Activated CD4-positive, alpha-beta T cell treated with anti-CD3 and anti-CD28 coated beads, Interleukin-2, amount 50 U/mL, for 24 hours (primary cell): Measurements from ENCODE around the gene SH2D3A.
"Not testable (repeated sequence)": the region's sequence is repeated elsewhere in the genome, so short reads cannot be mapped to it uniquely, and the experiment has no call there.

Source experiments
- DNase-seq, 2 donors: peaks; one replicate each; pipeline ENCODE4 v3.0.0-alpha.2; 2020; ENCODE audit warnings: low read depth in 1 of 2, low spot score in 1 of 2

The SH2D3A gene

DNA sequence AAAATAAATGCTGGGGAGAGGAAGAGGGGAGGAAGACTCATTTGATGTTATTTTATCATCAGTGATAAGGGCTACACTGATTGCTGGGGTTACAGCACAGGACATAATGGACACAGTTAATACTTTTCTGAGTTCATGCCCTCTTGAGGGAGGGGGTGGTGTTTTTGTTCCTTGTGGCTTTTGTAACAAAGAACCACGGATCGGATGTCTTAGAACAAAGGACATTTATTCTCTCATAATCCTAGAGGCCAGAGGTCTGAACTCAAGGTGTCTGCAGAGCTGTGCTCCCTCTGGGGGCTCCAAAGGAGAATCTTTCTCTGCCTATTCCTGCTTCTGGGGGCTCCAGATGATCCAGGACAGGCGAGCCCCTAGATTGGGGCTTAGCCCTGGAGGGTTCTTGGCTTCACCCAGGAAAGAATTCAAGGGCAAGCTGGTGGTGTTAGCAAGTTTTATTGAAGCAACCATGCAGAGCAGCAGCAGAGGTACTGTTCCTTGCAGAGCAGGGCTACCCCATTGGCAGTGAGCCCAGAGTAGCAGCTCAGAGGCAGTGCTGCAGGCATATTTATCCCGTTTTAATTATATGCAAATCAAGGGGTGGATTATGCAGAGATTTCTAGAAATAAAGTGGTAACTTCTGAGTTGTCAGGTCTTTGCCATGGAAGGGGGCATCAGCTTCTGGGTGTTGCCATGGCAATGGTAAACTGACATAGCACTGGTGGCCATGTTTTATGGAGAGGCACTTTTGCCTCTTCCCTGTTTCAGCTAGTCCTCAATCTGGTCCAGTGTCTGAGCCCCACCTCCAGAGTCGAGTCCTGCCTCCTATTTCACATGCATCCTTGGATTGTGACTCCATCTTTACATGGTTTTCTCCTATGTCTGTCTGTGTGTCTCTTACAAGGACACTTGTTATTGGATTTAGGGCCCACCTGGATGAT lies 23.2 kb upstream of the SH2D3A start:
- no peak for DNase-seq

DNA sequence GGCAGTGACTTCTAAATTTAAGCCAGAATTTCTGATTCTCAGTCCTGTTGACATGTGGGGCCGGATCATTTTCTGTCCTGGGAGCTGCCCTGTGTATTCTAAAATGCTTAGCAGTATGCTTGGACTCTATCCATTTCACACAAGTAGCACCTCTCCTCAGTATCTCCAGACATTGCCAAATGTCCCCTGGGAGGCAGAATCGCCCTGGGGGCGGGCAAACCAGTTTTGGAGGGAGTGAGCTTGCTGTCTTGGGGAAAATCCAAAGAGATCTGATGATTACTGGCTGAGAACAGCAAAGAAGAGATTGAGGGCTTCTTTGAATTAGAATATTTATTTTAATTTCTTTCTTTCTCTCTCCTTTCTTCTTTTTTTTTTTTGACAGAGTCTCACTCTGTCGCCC lies 21.7 kb upstream of the SH2D3A start:
- no peak for DNase-seq

DNA sequence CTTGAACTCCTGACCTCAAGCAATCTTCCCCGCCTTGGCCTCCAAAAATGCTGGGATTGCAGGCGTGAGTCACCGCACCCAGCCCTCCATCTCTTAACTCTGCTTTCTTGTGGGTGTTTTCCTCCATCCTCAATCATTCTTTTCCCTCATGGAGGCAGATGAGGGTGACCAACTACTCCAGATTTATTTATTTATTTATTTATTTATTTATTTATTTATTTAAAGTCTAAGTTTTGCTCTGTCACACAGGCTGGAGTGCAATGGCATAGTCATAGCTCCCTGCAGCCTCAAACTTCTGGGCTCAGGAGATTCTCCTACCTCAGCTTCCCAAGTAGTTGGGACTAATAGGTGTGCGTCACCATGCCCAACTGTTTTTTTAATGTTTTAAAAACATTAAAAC lies 20.2 kb upstream of the SH2D3A start:
- DNase-seq: no peak

DNA sequence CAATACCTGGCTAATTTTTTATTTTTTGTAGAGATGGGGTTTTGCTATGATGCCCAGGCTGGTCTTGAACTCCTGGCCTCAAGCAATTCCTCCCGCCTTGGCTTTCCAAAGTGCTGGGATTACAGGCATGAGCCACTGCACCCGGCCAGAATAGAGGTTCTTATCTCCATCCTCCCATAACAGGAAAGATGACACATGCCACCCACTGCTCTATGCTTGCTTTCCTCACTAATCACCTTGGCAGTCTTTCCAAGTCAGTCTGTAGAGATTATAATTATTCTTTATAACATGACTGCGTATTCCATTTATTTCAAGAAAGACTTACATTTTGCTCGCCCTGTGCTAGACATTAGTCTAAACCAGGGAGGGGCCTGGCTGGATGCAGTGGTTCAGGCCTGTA lies 12.0 kb upstream of the SH2D3A start:
- DNase-seq: no peak

DNA sequence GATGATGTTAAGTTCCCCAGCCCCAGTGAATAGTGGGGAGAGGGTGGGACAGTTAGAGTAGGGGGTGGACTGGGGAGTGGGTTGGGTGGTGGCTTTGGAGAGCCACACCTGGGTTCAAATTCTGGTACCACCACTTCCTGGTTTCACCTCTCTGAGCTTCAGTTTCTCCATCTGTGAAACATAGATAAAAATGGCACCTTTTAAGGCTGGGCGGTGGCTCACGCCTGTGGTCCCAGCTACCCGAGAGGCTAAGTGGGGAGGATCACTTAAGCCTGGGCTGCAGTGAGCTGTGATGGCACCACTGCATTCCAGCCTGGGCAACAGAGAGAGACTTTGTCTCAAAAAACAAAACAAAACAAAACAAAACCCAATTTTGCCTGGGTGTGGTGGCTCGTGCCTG lies 11.2 kb upstream of the SH2D3A start:
- DNase-seq: no peak

DNA sequence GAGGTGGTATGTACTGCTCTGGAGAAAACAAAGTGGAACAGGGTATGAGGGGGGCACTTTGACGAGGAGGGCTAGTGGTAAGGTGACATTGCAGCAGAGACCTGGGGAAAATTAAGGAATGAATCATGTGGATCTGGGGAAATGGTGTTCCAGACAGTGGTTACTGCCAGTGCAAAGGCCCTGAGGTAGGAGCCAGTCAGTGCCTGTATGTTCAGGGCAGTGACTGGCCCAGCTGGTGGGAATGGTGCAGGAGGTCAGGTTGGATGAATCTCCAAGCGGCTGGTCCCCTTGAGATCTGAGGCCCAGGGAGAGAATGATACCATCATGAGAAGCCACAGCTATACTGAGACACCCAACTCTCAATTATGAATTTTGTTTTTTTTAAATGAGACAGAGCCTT lies 10.2 kb upstream of the SH2D3A start:
- DNase-seq: no peak

DNA sequence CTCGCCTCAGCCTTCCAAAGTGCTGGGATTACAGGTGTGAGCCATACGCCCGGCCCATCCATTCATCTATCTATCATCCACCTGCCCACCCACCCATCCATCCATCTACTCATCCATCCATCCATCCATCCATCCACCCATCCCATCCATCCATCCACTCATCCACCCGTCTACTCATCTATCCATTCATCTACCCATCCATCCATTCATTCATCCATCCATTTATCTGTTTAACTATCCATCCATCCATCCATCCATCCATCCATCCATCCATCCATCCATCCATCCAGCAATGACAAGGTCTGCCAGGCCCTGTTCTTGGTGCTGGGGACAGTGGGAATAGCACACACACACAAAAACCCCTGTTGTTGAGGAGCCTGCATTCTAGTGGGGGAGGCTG lies 9.8 kb upstream of the SH2D3A start:
- no peak for DNase-seq

DNA sequence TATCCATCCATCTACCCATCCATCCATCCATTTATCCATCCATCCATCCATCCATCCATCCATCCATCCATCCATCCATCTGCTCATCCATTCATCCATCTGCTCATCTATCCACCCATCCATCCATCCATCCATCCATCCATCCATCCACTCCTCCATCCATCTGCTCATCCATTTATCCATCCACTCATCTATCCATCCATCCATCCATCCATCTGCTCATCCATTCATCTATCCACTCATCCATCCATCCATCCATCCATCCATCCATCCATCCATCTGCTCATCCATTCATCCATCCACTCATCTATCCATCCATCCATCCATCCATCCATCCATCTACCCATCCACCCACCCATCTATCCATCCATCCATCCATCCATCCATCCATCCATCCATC lies 8.8 kb upstream of the SH2D3A start:
- DNase-seq: not testable (repeated sequence)

DNA sequence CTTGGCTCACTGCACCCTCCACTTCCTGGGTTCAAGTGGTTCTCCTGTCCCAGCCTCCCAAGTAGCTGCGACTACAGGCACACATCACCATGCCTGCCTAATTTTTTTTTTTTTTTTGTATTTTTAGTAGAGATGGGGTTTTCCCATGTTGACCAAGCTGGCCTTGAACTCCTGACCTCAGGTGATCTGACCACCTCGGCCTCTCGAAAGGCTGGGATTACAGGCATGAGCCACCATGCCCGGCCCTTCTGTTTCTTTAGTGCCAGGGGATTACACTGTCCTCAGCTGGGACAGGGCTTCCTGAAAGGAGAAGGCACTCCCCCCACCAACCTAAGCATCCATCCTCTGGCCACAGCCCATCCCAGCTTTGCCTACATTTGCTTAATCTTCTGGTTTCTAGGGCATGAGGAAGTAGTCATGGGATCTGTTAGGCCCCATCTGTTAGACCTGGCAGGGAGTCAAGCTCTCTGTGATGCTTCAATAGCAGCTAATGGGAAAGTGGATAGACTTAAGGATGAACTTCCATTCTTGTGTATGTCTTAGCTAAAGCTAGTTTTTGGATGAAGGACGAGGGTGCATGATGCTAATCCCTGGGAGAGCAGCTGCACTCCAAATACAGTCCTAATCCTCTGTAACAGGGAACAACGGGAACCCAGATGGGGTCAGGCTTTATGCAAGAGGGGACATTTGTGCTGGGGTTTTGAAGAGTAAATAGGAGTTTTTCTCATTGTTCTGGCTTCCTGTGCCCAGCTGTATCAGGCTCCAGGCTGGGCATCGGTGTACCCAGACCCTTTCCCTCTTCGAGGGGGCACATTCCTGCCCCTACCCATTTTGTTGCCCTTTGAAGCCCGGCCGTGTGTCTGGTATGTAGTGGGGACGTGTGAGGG lies 7.8 kb upstream of the SH2D3A start:
- DNase-seq: no peak

DNA sequence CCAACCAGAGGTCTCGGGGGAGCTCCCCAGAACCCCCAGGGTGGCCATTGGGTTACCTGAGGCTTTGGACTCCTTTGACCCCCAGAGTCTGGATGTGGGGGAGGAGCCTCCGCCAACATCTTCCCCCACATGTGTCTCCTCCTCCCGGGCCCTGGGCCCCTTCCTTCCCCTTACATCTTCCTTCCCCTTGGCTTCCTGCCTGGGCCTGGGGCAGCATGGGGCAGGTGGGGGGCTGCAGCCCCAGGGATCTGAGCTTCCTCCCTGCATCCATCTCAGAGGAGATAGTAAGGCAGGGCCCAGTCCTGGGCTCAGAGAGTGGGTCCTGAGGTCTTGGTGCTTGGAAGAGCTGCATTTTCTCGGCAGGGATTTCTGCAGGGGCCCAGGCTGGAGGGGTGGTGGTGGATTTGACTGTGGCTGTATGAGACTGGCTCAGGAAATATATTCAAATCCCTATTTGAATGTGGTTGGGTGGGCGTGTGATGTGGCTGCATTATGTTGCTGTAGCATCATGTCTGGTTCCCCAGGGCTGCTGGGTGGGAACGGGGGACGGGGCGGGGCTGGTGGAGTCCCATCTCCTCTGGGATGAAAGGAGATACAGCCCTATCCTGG lies 6.2 kb upstream of the SH2D3A start:
- peak; percentile 29 to 50 for DNase-seq

DNA sequence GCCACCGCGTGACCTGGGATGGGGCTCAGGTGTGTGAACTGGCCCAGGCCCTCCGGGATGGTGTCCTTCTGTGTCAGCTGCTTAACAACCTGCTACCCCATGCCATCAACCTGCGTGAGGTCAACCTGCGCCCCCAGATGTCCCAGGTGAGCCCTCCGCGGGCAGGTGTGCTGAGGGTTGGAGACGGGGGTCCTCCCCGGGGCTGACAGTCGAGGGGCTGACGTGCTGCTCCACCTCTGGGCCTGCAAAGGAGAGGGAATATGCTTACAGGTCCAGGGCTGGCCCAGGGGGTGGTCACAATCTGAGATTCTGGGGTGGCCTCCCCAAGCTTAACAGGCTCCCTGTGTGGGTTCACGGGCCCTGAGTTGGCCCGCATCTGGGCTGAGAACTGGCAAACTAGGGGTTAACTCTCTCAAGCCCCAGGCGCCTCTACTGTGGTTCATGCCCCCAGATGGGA lies 5.7 kb upstream of the SH2D3A start:
- no peak for DNase-seq

DNA sequence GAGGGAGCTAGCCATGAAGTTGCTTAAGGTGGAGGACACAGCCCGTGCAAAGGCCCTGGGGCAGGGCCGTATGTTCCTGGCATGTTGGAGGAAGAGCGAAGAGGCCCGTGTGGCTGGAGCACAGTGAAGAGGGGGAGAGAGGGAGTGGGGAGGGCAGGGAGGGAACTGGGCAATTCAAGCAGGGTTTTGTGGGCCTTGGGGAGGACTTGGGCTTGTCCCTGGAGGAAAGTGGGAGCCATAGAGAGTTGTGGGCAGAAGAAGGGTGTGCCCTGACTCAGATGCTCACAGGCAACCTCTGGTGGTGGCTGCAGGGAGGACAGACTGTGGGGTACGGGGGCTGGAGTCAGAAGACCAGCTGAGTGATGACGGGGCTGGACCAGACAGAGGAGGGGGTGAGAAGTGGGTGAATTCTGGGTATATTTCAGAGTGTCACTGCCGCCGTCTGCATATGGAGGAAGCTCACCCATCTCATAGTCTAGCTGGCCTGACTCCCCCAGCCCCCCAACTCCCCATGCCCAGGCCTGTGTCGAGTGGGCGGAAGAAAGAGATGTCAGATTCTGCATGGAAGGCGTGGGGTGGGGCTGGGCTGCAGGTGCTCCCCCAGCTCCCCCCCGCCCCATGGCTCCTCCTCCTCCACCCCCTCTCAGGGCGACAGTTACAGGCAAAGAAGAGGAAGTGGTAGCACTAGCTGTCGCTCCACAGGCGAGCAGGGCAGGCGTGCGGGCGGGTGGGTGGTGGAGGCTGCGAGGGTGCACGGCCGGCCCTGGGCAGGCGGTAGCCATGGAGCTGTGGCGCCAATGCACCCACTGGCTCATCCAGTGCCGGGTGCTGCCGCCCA lies 5.0 kb upstream of the SH2D3A start, which contains the start of gene VAV1:
Gene VAV1, plus strand, starts transcription at position 681 of the 838 bp plus-strand sequence. Its CDS starts 100 bp downstream, at position 781.
- DNase-seq: peak; percentile 46 to 70

DNA sequence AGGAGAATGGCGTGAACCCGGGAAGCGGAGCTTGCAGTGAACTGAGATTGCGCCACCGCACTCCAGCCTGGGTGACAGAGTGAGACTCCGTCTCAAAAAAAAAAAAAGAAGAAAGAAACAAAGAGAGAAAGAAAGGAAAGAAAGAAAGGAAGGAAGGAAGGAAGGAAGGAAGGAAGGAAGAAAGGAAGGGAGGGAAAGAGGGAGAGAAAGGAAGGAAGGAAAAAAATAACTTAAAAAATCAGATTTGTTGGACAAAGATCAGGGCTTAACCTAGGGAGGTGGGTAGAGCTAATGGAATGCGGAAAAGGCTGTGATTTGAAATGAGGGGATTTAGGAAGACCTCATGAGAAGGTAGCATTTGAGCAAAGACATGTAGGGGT lies 4.4 kb upstream of the SH2D3A start:
- not testable (repeated sequence) for DNase-seq

DNA sequence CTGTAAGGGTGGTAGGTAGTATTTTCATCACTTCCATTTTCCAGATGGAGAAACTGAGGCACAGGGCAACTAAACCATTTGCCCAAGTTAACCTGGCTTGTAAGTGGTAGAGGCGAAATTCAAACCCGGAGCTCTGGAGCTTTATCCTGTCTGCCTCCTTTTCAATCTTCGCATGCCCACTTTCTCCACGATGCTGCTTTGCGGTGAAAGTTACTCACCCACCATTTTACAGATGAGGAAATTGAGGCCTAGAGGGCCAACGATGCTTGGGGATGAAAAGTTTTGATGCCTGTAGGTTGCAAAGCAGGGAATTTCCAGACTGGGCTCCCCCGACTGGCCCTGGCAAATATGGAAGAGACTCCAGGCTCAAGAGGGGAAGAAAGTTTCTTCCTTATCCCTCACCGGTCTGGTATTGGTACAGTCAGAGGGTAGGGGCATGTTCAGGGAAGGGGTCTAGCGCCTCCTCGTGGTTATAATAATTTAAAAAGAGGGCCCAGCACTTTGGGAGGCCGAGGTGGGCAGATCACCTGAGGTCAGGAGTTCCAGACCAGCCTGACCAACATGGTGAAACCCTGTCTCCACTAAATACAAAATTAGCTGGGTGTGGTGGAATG lies 1.9 kb upstream of the SH2D3A start:
- no peak for DNase-seq

DNA sequence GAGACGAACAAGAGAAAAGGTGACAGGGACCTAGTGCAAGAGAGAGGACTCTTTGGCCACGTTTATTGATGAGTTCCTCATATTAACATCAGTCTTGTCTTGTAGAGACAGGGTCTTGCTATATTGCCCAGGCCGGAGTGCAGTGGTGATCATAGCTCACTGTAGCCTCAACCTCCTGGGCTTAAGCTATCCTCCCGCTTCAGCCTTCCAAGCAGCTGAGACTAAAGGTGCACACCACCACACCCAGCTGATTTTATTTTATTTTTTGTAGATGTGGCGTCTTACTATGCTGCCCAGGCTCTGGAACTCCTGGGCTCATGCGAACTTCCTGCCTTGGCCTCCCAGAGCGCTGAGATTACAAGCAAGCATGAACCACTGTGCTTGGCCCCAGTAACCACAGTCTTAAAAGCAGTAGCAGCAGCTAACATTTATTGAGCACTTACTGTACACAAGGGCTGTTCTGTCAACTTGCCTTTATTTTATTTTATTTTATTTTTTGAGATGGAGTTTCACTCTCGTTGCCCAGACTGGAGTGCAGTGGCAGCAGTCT lies 1.1 kb upstream of the SH2D3A start:
- no peak for DNase-seq

DNA sequence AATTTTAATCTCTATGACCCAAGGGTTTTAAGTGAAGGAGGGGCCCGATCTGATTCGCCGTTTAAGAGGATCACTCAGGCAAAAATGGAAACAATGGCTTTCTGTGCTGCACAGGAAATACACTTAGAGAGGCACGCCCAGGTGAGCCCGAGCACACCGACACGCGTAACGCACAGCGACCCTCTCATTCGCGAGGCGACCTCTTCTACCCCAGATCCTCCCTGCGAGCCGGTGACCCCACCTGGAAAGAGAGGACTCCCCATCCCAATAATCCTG lies 216 bp downstream of the SH2D3A start:
- DNase-seq: no peak

DNA sequence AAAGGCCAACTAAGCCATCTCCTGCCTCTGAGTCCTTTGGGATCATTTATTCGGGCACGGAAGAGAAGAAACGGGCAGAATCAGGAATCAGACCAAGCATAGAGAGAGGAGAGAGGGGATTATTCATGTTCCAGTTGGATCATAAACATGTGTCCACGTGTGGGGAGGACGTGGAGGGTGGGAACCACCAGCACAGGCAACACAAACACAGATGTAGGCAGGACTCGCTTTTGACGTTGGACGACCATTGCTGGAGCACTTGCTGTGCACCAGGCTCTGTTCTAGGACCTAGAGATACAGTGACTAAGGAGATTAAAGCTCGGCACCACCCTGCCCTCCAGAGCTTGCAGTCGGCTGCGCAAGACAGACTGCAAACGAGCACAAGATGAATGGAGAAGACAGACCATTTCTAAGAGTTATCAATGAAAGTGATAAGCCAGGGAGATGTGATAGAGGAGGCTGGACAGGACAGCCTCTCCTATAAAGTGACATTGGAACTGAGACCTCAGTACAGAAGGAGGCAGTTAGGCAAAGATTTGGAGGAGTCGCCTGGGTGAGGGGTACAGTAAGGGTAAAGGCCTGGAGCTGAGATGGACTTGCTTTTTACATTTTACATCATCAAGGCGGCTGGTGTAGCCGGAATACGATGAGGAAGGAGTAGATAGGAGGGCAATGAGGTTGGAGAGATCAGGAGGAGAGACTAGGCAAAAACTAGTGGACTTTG lies 716 bp downstream of the SH2D3A start:
- DNase-seq: no peak

DNA sequence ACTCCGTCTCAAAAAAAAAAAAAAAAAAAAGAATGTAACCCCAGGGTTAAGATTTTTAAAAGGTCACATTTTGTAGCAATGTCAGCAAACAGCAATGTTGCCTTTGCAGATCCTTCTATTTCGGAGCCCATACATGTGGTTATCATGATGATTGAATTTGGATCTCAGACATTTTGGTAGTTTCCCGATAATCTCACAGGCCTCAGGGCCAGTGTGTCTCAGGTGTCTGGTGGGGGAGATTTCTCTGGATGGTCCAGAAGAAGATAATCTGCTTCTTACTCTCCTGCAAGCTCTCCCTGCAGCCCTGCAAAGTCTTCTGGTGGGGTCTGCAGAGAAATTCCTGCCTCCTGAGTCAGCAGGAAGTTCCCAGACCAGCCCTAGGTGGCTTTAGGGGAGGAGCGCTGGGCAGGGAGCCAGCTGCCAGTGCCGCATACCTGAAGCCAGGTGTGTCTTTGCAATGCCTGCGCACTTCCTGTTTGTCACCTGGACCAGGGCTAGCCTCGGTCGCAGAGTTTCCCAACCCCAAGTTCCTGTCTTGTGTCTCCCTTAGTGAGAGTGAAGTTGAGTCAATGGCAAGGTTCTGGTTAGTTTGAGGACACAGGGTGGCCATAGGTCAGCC lies 1.4 kb downstream of the SH2D3A start:
- DNase-seq: no peak

DNA sequence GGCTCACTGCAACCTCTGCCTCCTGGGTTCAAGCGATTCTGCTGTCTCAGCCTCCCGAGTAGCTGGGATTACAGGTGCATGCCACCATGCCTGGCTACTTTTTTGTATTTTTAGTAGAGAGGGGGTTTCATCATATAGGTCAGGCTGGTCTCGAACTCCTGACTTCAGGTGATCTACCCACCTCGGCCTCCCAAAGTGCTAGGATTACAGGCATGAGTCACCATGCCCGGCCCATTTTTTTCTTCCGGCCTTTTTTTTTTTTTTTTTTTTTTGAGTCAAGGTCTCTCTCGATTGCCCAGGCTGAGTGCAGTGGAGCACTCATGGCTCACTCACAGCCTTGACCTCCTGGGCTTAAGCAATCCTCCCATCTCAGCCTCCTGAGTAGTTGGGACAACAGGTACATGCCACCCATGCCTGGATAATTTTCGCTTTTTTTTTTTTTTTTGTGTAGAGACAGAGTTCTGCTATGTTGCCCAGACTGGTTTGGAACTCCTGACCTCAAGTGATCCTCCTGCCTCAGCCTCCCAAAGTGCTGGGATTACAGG lies 4.9 kb downstream of the SH2D3A start:
- DNase-seq: not testable (repeated sequence)
